Measurements from ENCODE around the gene RPTOR. TPM values are rescaled to one million over a fixed set of nuclear protein-coding genes. Genes with fewer than 3 reads are reported as not detected.

The RPTOR gene
- total RNA-seq, 6 experiments from 2014 or later, result 34.4 to 39.2 (median 35.5) TPM

DNA sequence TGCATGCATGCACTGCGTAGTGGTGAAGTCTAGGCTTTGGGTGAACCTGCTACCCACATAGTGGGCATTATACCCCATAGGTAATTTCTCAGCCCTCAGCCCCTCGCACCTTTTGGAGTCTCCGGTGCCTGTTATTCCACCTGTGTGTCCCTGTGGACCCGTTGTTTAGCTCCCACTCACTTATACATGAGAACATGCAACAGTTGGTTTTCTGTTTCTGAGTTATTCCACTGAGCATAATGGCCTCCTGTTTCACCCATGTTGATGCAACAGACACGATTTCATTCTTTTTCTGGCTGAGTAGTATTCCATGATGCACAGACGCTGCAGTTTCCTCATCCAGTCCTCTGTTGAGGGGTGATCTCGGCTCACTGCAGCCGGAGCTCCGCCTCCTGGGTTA lies 305.5 kb downstream of the RPTOR start:
- no peak for TF ChIP-seq CTCF (IDR thresholded peaks at IDR 0.05)
- Mint-ChIP-seq H3K36me3 (ENCODE audit: low read depth) (peaks cover 38% of the 10 kb centered on the region), H3K4me1 (ENCODE audit: low read depth) (peaks cover 26% of the 10 kb centered on the region), H3K27ac (no peak overlapping the region), H3K27me3 (ENCODE audit: insufficient read depth) (no peaks in the 10 kb centered on the region), H3K9me3 (no peaks in the 10 kb centered on the region), H3K4me3 (no peak overlapping the region)
- no peak for DNase-seq

DNA sequence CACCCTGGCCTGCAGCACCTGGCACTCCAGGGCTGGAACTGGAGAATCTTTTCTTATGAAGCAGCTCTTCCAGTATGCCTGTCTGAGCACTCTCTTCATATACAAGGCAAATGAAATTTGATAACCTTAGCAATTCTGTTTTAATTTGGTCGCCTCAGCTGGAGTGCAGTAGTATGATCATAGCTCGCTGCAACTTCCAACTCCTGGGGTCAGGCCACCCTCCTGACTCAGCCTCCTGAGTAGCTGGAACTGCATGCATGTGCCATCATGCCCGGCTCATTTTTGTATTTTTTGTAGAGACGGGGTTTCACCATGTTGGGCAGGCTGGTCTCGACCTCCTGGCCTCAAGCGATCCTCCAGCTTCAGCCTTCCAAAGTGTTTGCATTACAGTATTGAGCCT lies 306.2 kb downstream of the RPTOR start:
- no peak overlapping the region for H3K27ac Mint-ChIP-seq
- peaks cover 33% of the 10 kb centered on the region for H3K4me1 Mint-ChIP-seq (ENCODE audit: low read depth)

DNA sequence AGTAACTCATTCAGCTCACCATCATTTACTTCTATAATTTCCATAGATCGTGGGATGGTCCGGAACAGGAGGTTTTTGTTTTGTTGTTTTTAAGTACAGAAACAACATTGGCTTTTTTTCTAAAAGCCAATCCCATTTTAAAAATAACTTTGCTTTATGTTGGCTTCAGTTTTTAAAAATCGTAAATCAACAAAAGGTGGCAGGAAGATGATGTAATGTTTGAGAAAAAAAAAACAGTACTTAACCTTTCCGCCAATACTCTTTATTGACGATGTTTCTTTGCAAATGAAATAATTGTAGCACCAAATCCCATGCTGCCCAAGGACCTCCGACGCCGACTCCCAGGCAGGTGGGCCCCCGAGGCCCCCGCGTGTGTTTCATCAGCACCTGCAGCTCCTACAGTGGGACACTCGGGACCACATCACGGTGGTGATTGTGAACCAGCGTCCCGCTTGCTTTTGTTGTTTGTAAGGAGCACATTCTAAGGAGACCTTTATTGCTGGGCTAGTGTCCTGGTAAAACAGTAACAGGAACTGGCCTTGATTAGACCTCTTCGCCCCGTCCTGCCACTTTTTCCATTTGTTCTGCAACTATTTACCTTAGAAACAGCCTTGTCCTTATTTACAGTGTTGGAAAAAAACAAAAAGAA lies 306.8 kb downstream of the RPTOR start:
- 0 out of 2 replicates have a peak overlapping the region, but pooled peaks have one; percentile 31 for H3K27ac Mint-ChIP-seq
- peaks cover 39% of the 10 kb centered on the region for H3K4me1 Mint-ChIP-seq (ENCODE audit: low read depth)
- peaks cover 49% of the 10 kb centered on the region for H3K36me3 Mint-ChIP-seq (ENCODE audit: low read depth)
- no peaks in the 10 kb centered on the region for H3K27me3 Mint-ChIP-seq (ENCODE audit: insufficient read depth)
- no peak for TF ChIP-seq CTCF (IDR thresholded peaks at IDR 0.05)
- no peak for DNase-seq
- no peaks in the 10 kb centered on the region for H3K9me3 Mint-ChIP-seq
- H3K4me3 Mint-ChIP-seq, result no peak overlapping the region

More for the DNA sequence above, 306.2 kb downstream of the RPTOR start:
- H3K4me3 Mint-ChIP-seq, result no peak overlapping the region
- H3K27me3 Mint-ChIP-seq (ENCODE audit: insufficient read depth), result no peaks in the 10 kb centered on the region
- H3K36me3 Mint-ChIP-seq (ENCODE audit: low read depth), result peaks cover 44% of the 10 kb centered on the region
- DNase-seq, result no peak
- H3K9me3 Mint-ChIP-seq, result no peaks in the 10 kb centered on the region
- TF ChIP-seq CTCF (IDR thresholded peaks at IDR 0.05), result no peak

DNA sequence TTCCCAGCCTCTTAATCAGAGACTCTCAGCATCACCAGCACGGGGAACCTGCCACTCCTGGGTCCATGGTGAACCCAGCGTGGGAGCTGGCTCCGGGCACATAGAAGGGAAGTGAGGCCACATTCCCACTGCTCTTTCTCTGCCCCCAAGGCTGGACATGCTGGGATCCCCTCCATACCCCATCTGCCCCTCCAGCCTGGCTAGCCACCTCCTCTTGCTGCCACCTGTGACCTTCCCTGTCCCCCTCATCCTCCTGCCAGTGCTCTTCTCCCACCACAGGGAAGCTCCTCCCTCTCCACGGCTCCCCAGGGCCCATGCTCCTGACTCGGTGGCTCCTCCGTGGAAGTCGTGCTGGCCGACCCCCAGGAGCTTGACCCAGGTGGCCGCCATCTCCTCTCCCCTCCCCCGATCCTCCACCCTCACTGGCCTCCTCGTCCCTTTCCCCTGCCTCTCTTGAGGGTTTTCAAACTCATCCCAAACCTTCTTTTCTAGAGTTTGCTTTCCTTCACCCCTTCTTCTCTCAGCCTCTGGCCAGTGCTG lies 307.9 kb downstream of the RPTOR start:
- no peak overlapping the region for H3K4me3 Mint-ChIP-seq
- H3K9me3 Mint-ChIP-seq, result no peaks in the 10 kb centered on the region
- peak overlapping the region; percentile 31; the same call in 1 of the 2 replicates for H3K27ac Mint-ChIP-seq
- H3K4me1 Mint-ChIP-seq (ENCODE audit: low read depth), result peaks cover 49% of the 10 kb centered on the region
- peaks cover 38% of the 10 kb centered on the region for H3K36me3 Mint-ChIP-seq (ENCODE audit: low read depth)
- H3K27me3 Mint-ChIP-seq (ENCODE audit: insufficient read depth), result no peaks in the 10 kb centered on the region
- no peak for DNase-seq
- TF ChIP-seq CTCF (IDR thresholded peaks at IDR 0.05), result no peak

GRCh38 chr17:80853076-80853475 lies 308.4 kb downstream of the RPTOR start:
- H3K4me1 Mint-ChIP-seq (ENCODE audit: low read depth), result peaks cover 51% of the 10 kb centered on the region
- H3K36me3 Mint-ChIP-seq (ENCODE audit: low read depth), result peaks cover 37% of the 10 kb centered on the region
- no peak overlapping the region for H3K4me3 Mint-ChIP-seq
- H3K27me3 Mint-ChIP-seq (ENCODE audit: insufficient read depth), result no peaks in the 10 kb centered on the region
- H3K27ac Mint-ChIP-seq, result peak overlapping the region; percentile 93
- no peak for TF ChIP-seq CTCF (IDR thresholded peaks at IDR 0.05)
- no peak for DNase-seq
- H3K9me3 Mint-ChIP-seq, result no peaks in the 10 kb centered on the region

Data from HFFc6 (cell line).